Breast epithelium (tissue), 4 donors: ENCODE measurements around the gene CDS1. TPM values are rescaled to one million over a fixed set of nuclear protein-coding genes. Genes with fewer than 3 reads are reported as not detected.

ENCODE experiments used
- DNase-seq, 2 donors: peaks; one replicate each; pipeline ENCODE4 v3.0.0-alpha.2; 2019; ENCODE audit warnings: low spot score in 2 of 2
- H3K27ac ChIP-seq, 2 donors: fragments of 200-600 bp; sonication (generic) in 1 of 2; one replicate each; pipeline ENCODE4 v1.5.1; 2016 to 2019; ENCODE audit warnings: mild to moderate bottlenecking in 1 of 2
- H3K27me3 ChIP-seq, 2 donors: fragments of 200-600 bp; sonication (generic) in 1 of 2; one replicate each; pipeline versions ENCODE4 v1.5.1 to v1.6.0; 2017 to 2019; ENCODE audit warnings: control low read depth in 1 of 2, mild to moderate bottlenecking in 1 of 2
- H3K36me3 ChIP-seq: fragments of 200-600 bp; one replicate; pipeline ENCODE4 v1.5.1; 2019
- H3K4me1 ChIP-seq, 2 donors: fragments of 200-600 bp; sonication (generic); one replicate each; pipeline ENCODE4 v1.5.1; 2016 to 2019; ENCODE audit warnings: control low read depth in 1 of 2
- H3K4me3 ChIP-seq, 3 donors: fragments of 200-600 bp; sonication (generic); 1 replicate in 2 of 3; 2 replicates in 1 of 3; pipeline ENCODE4 v1.5.1; 2016 to 2019; ENCODE audit warnings: mild to moderate bottlenecking in 3 of 3, moderate library complexity in 2 of 3
- H3K9me3 ChIP-seq, 2 donors: fragments of 200-600 bp; sonication (generic) in 1 of 2; one replicate each; pipeline ENCODE4 v1.5.1; 2016 to 2019; ENCODE audit warnings: control low read depth in 1 of 2
- POLR2A ChIP-seq: fragments of 450-650 bp; IDR thresholded peaks from one replicate; pipeline ENCODE4 v1.6.1; 2016; ENCODE audit warnings: antibody characterized with exemption, mild to moderate bottlenecking, moderate library complexity
- POLR2AphosphoS5 ChIP-seq, 3 donors: sonication (generic); formaldehyde crosslinking; IDR thresholded peaks; one replicate each; pipeline ENCODE4 v1.6.1; 2017; ENCODE audit warnings: antibody characterized with exemption in 3 of 3
- intact Hi-C: fragments of 100-400 bp; cut with DNase I; formaldehyde crosslinking; loops from one replicate; pipeline ENCODE4 v1.15.1; 2023; ENCODE audit warnings: low total_unique reads
- total RNA-seq, 3 donors: library from RNA; depleted of rRNA; stranded (reverse); fragments of >200 nt; gene quantifications; one replicate each; pipeline ENCODE4 v1.1.0, GENCODE V29; 2016
- TF ChIP-seq, protein P1 (sequence below), 3 donors: fragments of 450-650 bp; IDR thresholded peaks; one replicate each; pipeline ENCODE4 v1.5.1; 2016 to 2017; ENCODE audit warnings: antibody characterized with exemption in 3 of 3, mild to moderate bottlenecking in 3 of 3, moderate library complexity in 3 of 3

The CDS1 gene
- total RNA-seq, 3 donors from 2014 or later, result 1.1 to 29.6 (median 9.8) TPM

DNA sequence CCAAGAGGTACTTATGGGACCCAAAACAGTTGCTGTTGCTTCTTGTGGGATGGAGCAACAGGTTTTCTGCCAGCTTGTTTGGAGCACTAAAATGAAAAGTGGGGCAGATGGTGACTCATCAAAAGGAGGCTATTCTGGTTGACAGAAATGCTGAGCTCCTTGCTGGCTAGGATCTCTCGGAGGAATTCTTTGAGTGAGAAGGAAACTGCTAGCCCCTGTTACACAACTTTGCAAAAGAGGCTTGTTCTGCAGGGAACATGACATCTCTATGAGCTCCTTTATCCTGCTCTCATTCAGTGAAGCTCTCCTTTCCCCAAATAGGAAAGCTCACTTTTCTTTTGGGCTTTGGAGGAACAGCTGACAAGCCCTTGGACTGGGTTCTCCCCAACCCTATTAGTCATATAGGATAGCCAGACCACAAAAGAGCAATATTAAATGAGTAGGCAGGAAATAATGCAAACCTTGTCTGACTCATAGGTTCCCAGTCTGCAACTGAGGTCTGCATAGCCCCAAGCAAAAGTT is 108.3 kb downstream of the CDS1 start:
- Histone ChIP-seq H3K27me3 (no peaks in the 10 kb centered on the region), H3K36me3 (no peaks in the 10 kb centered on the region), H3K4me1 (no peaks in the 10 kb centered on the region), H3K27ac (no peak overlapping the region), H3K9me3 (no peaks in the 10 kb centered on the region), H3K4me3 (no peak overlapping the region)
- no peak for DNase-seq
- TF ChIP-seq POLR2A (no peak), POLR2AphosphoS5 (IDR thresholded peaks at IDR 0.05) (no peak)
- TF ChIP-seq, protein P1, sequence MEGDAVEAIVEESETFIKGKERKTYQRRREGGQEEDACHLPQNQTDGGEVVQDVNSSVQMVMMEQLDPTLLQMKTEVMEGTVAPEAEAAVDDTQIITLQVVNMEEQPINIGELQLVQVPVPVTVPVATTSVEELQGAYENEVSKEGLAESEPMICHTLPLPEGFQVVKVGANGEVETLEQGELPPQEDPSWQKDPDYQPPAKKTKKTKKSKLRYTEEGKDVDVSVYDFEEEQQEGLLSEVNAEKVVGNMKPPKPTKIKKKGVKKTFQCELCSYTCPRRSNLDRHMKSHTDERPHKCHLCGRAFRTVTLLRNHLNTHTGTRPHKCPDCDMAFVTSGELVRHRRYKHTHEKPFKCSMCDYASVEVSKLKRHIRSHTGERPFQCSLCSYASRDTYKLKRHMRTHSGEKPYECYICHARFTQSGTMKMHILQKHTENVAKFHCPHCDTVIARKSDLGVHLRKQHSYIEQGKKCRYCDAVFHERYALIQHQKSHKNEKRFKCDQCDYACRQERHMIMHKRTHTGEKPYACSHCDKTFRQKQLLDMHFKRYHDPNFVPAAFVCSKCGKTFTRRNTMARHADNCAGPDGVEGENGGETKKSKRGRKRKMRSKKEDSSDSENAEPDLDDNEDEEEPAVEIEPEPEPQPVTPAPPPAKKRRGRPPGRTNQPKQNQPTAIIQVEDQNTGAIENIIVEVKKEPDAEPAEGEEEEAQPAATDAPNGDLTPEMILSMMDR (IDR thresholded peaks at IDR 0.05), result no peak
- intact Hi-C loops, result no loop called here

DNA sequence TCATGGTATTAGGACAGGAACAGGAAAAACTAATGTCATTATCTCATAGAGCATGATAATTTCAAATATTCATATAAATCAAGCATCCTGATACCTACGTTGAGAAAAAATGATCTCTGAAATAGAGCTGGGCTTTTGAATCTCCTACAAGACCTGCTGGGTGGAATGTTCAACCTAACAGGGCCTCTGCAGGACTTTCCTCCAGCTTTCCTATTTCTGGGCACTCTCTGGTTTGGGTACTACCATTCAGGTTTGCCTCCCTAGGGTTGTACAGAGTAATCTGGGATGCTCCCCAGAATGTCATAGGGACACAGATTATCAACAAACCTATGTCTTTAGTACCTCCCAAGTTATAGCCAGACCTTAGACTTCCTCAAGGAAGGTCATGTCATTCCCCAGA is 108.9 kb downstream of the CDS1 start:
- no peak overlapping the region for H3K4me3 ChIP-seq
- no peak for DNase-seq
- no peak overlapping the region for H3K27ac ChIP-seq
- TF ChIP-seq, protein P1 (IDR thresholded peaks at IDR 0.05), result no peak
- TF ChIP-seq POLR2A (no peak), POLR2AphosphoS5 (IDR thresholded peaks at IDR 0.05) (no peak)
- intact Hi-C loops, result no loop called here
- no peaks in the 10 kb centered on the region for H3K4me1 ChIP-seq
- no peaks in the 10 kb centered on the region for H3K9me3 ChIP-seq
- H3K27me3 ChIP-seq, result no peaks in the 10 kb centered on the region
- no peaks in the 10 kb centered on the region for H3K36me3 ChIP-seq

DNA sequence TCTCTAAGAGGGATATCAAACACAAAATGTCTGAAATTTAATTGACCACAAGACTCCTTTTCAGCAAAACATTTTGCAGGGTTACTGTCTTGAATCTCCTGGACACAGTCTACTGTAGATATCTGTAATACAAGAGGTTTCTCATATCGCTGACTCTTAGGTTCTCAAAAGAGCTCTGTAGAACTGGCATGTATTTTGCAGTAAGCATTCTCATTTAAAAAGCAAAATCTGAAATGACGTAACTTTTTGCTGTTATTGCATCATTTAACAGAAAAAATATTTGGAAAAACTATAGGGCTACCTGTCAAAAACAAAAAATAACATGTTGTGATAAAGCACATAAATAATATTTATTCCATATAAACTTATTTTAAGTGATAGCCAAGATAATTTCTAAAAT is 114.2 kb downstream of the CDS1 start:
- Histone ChIP-seq H3K9me3 (no peaks in the 10 kb centered on the region), H3K27me3 (no peaks in the 10 kb centered on the region), H3K36me3 (no peaks in the 10 kb centered on the region), H3K27ac (no peak overlapping the region), H3K4me3 (no peak overlapping the region), H3K4me1 (no peaks in the 10 kb centered on the region)
- TF ChIP-seq, protein P1 (IDR thresholded peaks at IDR 0.05), result no peak
- intact Hi-C loops, result no loop called here
- DNase-seq, result no peak

- H3K4me3 ChIP-seq, result no peak overlapping the region
- DNase-seq, result no peak
- no peaks in the 10 kb centered on the region for H3K27me3 ChIP-seq
- no peaks in the 10 kb centered on the region for H3K36me3 ChIP-seq
- intact Hi-C loops, result no loop called here
- no peaks in the 10 kb centered on the region for H3K4me1 ChIP-seq
- no peak overlapping the region for H3K27ac ChIP-seq
- TF ChIP-seq POLR2A (no peak), POLR2AphosphoS5 (IDR thresholded peaks at IDR 0.05) (no peak)
- TF ChIP-seq, protein P1 (IDR thresholded peaks at IDR 0.05), result no peak
- H3K9me3 ChIP-seq, result no peaks in the 10 kb centered on the region
Observed at GRCh38 chr4:84697615-84698201, 114.8 kb downstream of the CDS1 start.

DNA sequence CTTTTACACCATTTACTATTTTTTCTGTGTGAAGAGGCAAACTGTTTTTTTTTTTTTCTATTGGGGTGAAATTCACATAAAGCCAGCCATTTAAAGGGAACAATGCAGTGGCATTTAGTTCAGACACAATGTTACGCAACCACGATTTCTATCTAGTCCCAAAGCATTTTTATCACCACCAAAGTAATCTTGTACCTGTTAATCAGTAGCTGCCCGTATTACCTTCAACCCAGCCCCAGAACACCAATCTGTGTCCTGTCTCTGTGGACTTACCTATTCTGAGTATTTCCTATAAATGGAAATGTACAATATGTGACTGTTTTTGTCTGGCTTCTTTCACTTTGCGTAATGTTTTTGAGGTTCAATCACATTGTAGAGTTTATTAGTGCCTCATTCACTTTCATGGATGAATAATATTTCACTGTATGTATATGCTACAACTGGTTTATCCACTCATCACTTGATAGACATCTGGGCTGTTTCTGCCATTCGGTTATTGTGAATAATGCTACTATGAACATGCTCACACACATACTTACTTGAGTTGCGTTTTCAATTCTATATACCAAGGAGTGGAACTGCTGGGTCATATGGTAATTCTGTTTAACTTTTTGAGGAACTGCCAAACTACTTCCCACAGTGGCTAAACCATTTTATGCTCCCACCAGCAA is 116.2 kb downstream of the CDS1 start:
- Histone ChIP-seq H3K4me1 (no peaks in the 10 kb centered on the region), H3K36me3 (peaks cover 11% of the 10 kb centered on the region), H3K27me3 (no peaks in the 10 kb centered on the region), H3K9me3 (no peaks in the 10 kb centered on the region), H3K4me3 (no peak overlapping the region), H3K27ac (no peak overlapping the region)
- intact Hi-C loops, result no loop called here
- TF ChIP-seq POLR2A (no peak), POLR2AphosphoS5 (IDR thresholded peaks at IDR 0.05) (no peak)
- TF ChIP-seq, protein P1 (IDR thresholded peaks at IDR 0.05), result no peak
- DNase-seq, result no peak
